Measurements from ENCODE around the gene OPRL1. TPM values are rescaled to one million over a fixed set of nuclear protein-coding genes. Genes with fewer than 3 reads are reported as not detected.

OPRL1 gene
- total and polyA plus RNA-seq, 2 donors (not counting 1 experiment from before 2014, with no cell fraction given): 3.5 to 6.2 TPM

- Histone ChIP-seq H3K79me2 (ENCODE audit: control insufficient read depth, insufficient read depth, low read length) (peaks cover 4% of the 10 kb centered on the region), H3K9ac (ENCODE audit: low read length) (no peak overlapping the region), H3K27me3 (replicated peaks in 1 of 4; ENCODE audit: control extremely low read depth in 1 of 4, control insufficient read depth in 3 of 4, insufficient read depth in 4 of 4, low read length in 3 of 4) (peaks cover 0 to 14% (median 3%) of the 10 kb centered on the region in 4 experiments), H4K20me1 (ENCODE audit: control insufficient read depth, insufficient read depth, low read length, poor library complexity, severe bottlenecking) (peaks cover 23% of the 10 kb centered on the region), H3K4me1 (ENCODE audit: control insufficient read depth in 2 of 2, insufficient read depth in 2 of 2, low read length in 2 of 2) (peaks cover 40 to 42% of the 10 kb centered on the region in 2 donors), H3K4me3 (ENCODE audit: control extremely low read depth in 1 of 5, extremely low read depth in 1 of 5, insufficient read depth in 1 of 5, low read depth in 2 of 5, low read length in 4 of 5) (no peak overlapping the region), H2AFZ (ENCODE audit: insufficient read depth, low read depth, low read length, poor library complexity, severe bottlenecking) (no peak overlapping the region), H3K27ac (ENCODE audit: low read length in 2 of 2) (no peak overlapping the region), H3K4me2 (replicated peaks; ENCODE audit: low read depth, low read length, poor library complexity, severe bottlenecking) (peak overlapping the region; percentile 96), H3K36me3 (replicated peaks in 1 of 2; ENCODE audit: control extremely low read depth in 1 of 2, control insufficient read depth in 1 of 2, extremely low read depth in 1 of 2, insufficient read depth in 2 of 2, low read length in 1 of 2) (no peaks in the 10 kb centered on the region), H3K9me3 (ENCODE audit: control extremely low read depth in 1 of 3, control insufficient read depth in 2 of 3, insufficient read depth in 1 of 3, low read length in 2 of 3) (peaks cover 0 to 18% (median 0%) of the 10 kb centered on the region in 3 donors)
- Mint-ChIP-seq H3K4me1 (peaks cover 34% of the 10 kb centered on the region), H3K4me3 (peak overlapping the region; percentile 90), H3K9me3 (ENCODE audit: insufficient read depth) (no peaks in the 10 kb centered on the region), H3K27me3 (peaks cover 11% of the 10 kb centered on the region), H3K27ac (peak overlapping the region; percentile 66)
- ATAC-seq (ENCODE audit: low read depth): no peak
- CTCF ChIA-PET: interaction anchor here (1.1 to 11.8 kb wide), 10 partner anchors 15 to 167 kb away, joined by 3 to 220 read pairs (median 10); partner anchors contain the start of genes NPBWR2, SAMD10 and TCEA2
- peak; percentile 59 for DNase-seq
- TF ChIP-seq CTCF (IDR thresholded peaks at IDR 0.05) (no peak), EZH2 (IDR thresholded peaks at IDR 0.05; ENCODE audit: borderline replicate concordance, insufficient read depth, low read depth, low read length, poor library complexity, severe bottlenecking) (no peak)
- WGBS (ENCODE audit: insufficient coverage): 18% methylated on average over 20 of the region's 23 CpGs
- intact Hi-C loops (cut with micrococcal nuclease): loop anchor here (5.0 kb wide), 1 partner anchor 102 kb away; the partner anchor contains the start of gene PRPF6
- POLR2A ChIA-PET: interaction anchor here (0.7 to 2.7 kb wide), 3 partner anchors 15 to 35 kb away, joined by 3 to 21 read pairs (median 12); no protein-coding TSS in a partner anchor
These were observed 4.8 kb downstream of the OPRL1 start for GRCh38 chr20:64084685-64085152.

GRCh38 chr20:64086801-64087200 lies 6.9 kb downstream of the OPRL1 start:
- H3K4me1 ChIP-seq (ENCODE audit: control insufficient read depth in 2 of 2, insufficient read depth in 2 of 2, low read length in 2 of 2): peaks cover 26% of the 10 kb centered on the region in 2 donors
- WGBS (ENCODE audit: insufficient coverage): 89% methylated on average over 3 of the region's 11 CpGs
- no peak overlapping the region for H3K27ac Mint-ChIP-seq

More at GRCh38 chr20:64086801-64087200, 6.9 kb downstream of the OPRL1 start:
- no peak for TF ChIP-seq EZH2 (IDR thresholded peaks at IDR 0.05; ENCODE audit: borderline replicate concordance, insufficient read depth, low read depth, low read length, poor library complexity, severe bottlenecking)
- no peak for TF ChIP-seq CTCF (IDR thresholded peaks at IDR 0.05)
- Histone ChIP-seq H3K27ac (ENCODE audit: low read length in 2 of 2) (no peak overlapping the region), H3K79me2 (ENCODE audit: control insufficient read depth, insufficient read depth, low read length) (peaks cover 4% of the 10 kb centered on the region), H3K4me2 (replicated peaks; ENCODE audit: low read depth, low read length, poor library complexity, severe bottlenecking) (no peak overlapping the region), H3K27me3 (replicated peaks in 1 of 4; ENCODE audit: control extremely low read depth in 1 of 4, control insufficient read depth in 3 of 4, insufficient read depth in 4 of 4, low read length in 3 of 4) (peaks cover 0 to 14% (median 3%) of the 10 kb centered on the region in 4 experiments), H3K9ac (ENCODE audit: low read length) (no peak overlapping the region), H2AFZ (ENCODE audit: insufficient read depth, low read depth, low read length, poor library complexity, severe bottlenecking) (no peak overlapping the region), H4K20me1 (ENCODE audit: control insufficient read depth, insufficient read depth, low read length, poor library complexity, severe bottlenecking) (peaks cover 15% of the 10 kb centered on the region), H3K9me3 (ENCODE audit: control extremely low read depth in 1 of 3, control insufficient read depth in 2 of 3, insufficient read depth in 1 of 3, low read length in 2 of 3) (peaks cover 0 to 18% (median 0%) of the 10 kb centered on the region in 3 donors), H3K36me3 (replicated peaks in 1 of 2; ENCODE audit: control extremely low read depth in 1 of 2, control insufficient read depth in 1 of 2, extremely low read depth in 1 of 2, insufficient read depth in 2 of 2, low read length in 1 of 2) (no peaks in the 10 kb centered on the region), H3K4me3 (ENCODE audit: control extremely low read depth in 1 of 5, extremely low read depth in 1 of 5, insufficient read depth in 1 of 5, low read depth in 2 of 5, low read length in 4 of 5) (no peak overlapping the region)
- ChIA-PET POLR2A (interaction anchor here (1.4 kb wide), 1 partner anchor 12 kb away, joined by 3 read pairs; no protein-coding TSS in a partner anchor), CTCF (interaction anchor here (1.2 to 11.8 kb wide), 5 partner anchors 14 to 46 kb away, joined by 4 to 220 read pairs (median 5); partner anchors contain the start of gene NPBWR2)
- intact Hi-C loops (cut with micrococcal nuclease): no loop called here
- DNase-seq (no peak), ATAC-seq (ENCODE audit: low read depth) (no peak)
- Mint-ChIP-seq H3K9me3 (ENCODE audit: insufficient read depth) (no peaks in the 10 kb centered on the region), H3K4me3 (no peak overlapping the region), H3K4me1 (peaks cover 27% of the 10 kb centered on the region), H3K27me3 (peaks cover 11% of the 10 kb centered on the region)

All from B cell (primary cell).